Lung microvascular endothelial cell (primary cell): Measurements from ENCODE around the gene ANKFY1. TPM values are rescaled to one million over a fixed set of nuclear protein-coding genes. Genes with fewer than 3 reads are reported as not detected.

Experiments used
- DNase-seq, 2 donors: peaks; one replicate each; pipeline versions ENCODE4 v3.0.0 to v3.0.0-alpha.2; 2010; ENCODE audit warnings: low read depth in 2 of 2
- total RNA-seq: library from RNA; depleted of rRNA; stranded (reverse); fragments of >200 nt; gene quantifications from 2 replicates; pipeline ENCODE4 v1.2.1, GENCODE V29; 2014

ANKFY1 gene
- total RNA-seq, 1 donor from 2014 or later: 22.4 TPM

- DNase-seq: no peak
Observed at GRCh38 chr17:4119299-4119698, 144.5 kb downstream of the ANKFY1 start.

GRCh38 chr17:4118015-4118743 lies 145.6 kb downstream of the ANKFY1 start:
- DNase-seq: peak in 1 of 2 donors; percentile 39

GRCh38 chr17:4116516-4116915 lies 147.3 kb downstream of the ANKFY1 start:
- DNase-seq: no peak

Other genes starting within 250 kb of the ANKFY1 start
- gene ZZEF1, start 120.9 kb downstream of the ANKFY1 start, total RNA-seq: 21.1 and 29.4 TPM in 2 replicates
- 31.0 and 37.3 TPM in 2 replicates for gene CYB5D2, start 120.8 kb downstream of the ANKFY1 start, total RNA-seq
- 27.5 and 32.9 TPM in 2 replicates for gene UBE2G1, start 102.7 kb upstream of the ANKFY1 start, total RNA-seq
- 0.22 and 0.40 TPM in 2 replicates for gene SPNS3, start 170.0 kb upstream of the ANKFY1 start, total RNA-seq
- 36.6 and 71.4 TPM in 2 replicates for gene SPNS2, start 234.9 kb upstream of the ANKFY1 start, total RNA-seq